HG02852 (cell line): ENCODE measurements around the gene ABCA13.

ENCODE experiments used
- ATAC-seq: cut with Tn5 transposase; IDR thresholded peaks from one replicate; pipeline ENCODE4 v1.9.1; 2021; ENCODE audit warnings: mild to moderate bottlenecking, moderate library complexity; ENCODE audit not compliant: unreplicated experiment

ABCA13 gene

GRCh38 chr7:48296966-48297365, 125.7 kb downstream of the ABCA13 start:
- no peak for ATAC-seq

GRCh38 chr7:48298779-48299178, 127.5 kb downstream of the ABCA13 start:
- peak; percentile 83 for ATAC-seq

GRCh38 chr7:48299580-48300169, 128.4 kb downstream of the ABCA13 start:
- peak; percentile 77 for ATAC-seq

GRCh38 chr7:48300301-48300700, 129.0 kb downstream of the ABCA13 start:
- ATAC-seq: no peak

GRCh38 chr7:48301201-48301600, 129.9 kb downstream of the ABCA13 start:
- ATAC-seq: no peak

- no peak for ATAC-seq
These were observed 133.4 kb downstream of the ABCA13 start for GRCh38 chr7:48304641-48305040.

GRCh38 chr7:48305661-48306060, 134.4 kb downstream of the ABCA13 start:
- no peak for ATAC-seq

GRCh38 chr7:48307041-48307714, 135.9 kb downstream of the ABCA13 start:
- ATAC-seq: no peak

- no peak for ATAC-seq
These were observed 138.5 kb downstream of the ABCA13 start for GRCh38 chr7:48309720-48310119.

- ATAC-seq: no peak
These were observed 140.3 kb downstream of the ABCA13 start for GRCh38 chr7:48311464-48312100.

GRCh38 chr7:48312151-48312550, 140.9 kb downstream of the ABCA13 start:
- no peak for ATAC-seq

- no peak for ATAC-seq
These were observed 145.5 kb downstream of the ABCA13 start for GRCh38 chr7:48316768-48317167.

- ATAC-seq: no peak
These were observed 146.1 kb downstream of the ABCA13 start for GRCh38 chr7:48317360-48317759.

GRCh38 chr7:48321319-48322010, 150.2 kb downstream of the ABCA13 start:
- no peak for ATAC-seq

- no peak for ATAC-seq
These were observed 165.9 kb downstream of the ABCA13 start for GRCh38 chr7:48337012-48337621.

GRCh38 chr7:48337781-48338180, 166.5 kb downstream of the ABCA13 start:
- no peak for ATAC-seq

GRCh38 chr7:48347230-48347825, 176.1 kb downstream of the ABCA13 start:
- ATAC-seq: no peak

GRCh38 chr7:48350515-48350914, 179.3 kb downstream of the ABCA13 start:
- no peak for ATAC-seq

GRCh38 chr7:48351900-48352299, 180.6 kb downstream of the ABCA13 start:
- no peak for ATAC-seq

- ATAC-seq: no peak
These were observed 184.1 kb downstream of the ABCA13 start for GRCh38 chr7:48355346-48355745.

- no peak for ATAC-seq
These were observed 189.3 kb downstream of the ABCA13 start for GRCh38 chr7:48360574-48360973.
